ENCODE measurements around the gene CCDC148. TPM values are rescaled to one million over a fixed set of nuclear protein-coding genes. Genes with fewer than 3 reads are reported as not detected.
"Not testable (repeated sequence)": the region's sequence is repeated elsewhere in the genome, so short reads cannot be mapped to it uniquely, and the experiment has no call there.

Gene CCDC148
- total RNA-seq, 1 experiment from 2014 or later, result 0.11 TPM

GRCh38 chr2:158346032-158346431 lies 110.5 kb downstream of the CCDC148 start:
- Histone ChIP-seq H4K20me1 (ENCODE audit: low read length) (no peaks in the 10 kb centered on the region), H3K9me2 (replicated peaks; ENCODE audit: low read length) (no peaks in the 10 kb centered on the region), H3K4me2 (ENCODE audit: low read length) (no peak overlapping the region), H3K4me3 (ENCODE audit: low read length) (no peak overlapping the region), H3F3A (ENCODE audit: low read length, unreplicated experiment) (no peaks in the 10 kb centered on the region), H3K27me3 (ENCODE audit: low read length) (peaks cover 13% of the 10 kb centered on the region; the same call in 1 of the 2 replicates), H3K79me2 (ENCODE audit: low read length) (no peaks in the 10 kb centered on the region), H3K9ac (ENCODE audit: low read length) (no peak overlapping the region), H2AFZ (ENCODE audit: low read length) (no peak overlapping the region), H3K36me3 (ENCODE audit: low read depth, low read length) (no peaks in the 10 kb centered on the region), H3K9me3 (ENCODE audit: low read length) (no peaks in the 10 kb centered on the region), H3K27ac (ENCODE audit: low read length) (no peak overlapping the region), H3K4me1 (ENCODE audit: insufficient read depth, low read length) (no peaks in the 10 kb centered on the region)
- CTCF ChIA-PET, result no interaction called here
- POLR2A ChIA-PET (ENCODE audit: unreplicated experiment), result no interaction called here
- DNase-seq (no peak), ATAC-seq (no peak)
- intact Hi-C loops (cut with micrococcal nuclease), result no loop called here
- no TSS peak for BruUV-seq (replicated peaks)
- TF ChIP-seq EZH2 (IDR thresholded peaks at IDR 0.05; ENCODE audit: low read length, unreplicated experiment) (no peak), EZH2phosphoT487 (IDR thresholded peaks at IDR 0.05; ENCODE audit: borderline replicate concordance, low read length) (no peak)
- TF ChIP-seq, protein P1, sequence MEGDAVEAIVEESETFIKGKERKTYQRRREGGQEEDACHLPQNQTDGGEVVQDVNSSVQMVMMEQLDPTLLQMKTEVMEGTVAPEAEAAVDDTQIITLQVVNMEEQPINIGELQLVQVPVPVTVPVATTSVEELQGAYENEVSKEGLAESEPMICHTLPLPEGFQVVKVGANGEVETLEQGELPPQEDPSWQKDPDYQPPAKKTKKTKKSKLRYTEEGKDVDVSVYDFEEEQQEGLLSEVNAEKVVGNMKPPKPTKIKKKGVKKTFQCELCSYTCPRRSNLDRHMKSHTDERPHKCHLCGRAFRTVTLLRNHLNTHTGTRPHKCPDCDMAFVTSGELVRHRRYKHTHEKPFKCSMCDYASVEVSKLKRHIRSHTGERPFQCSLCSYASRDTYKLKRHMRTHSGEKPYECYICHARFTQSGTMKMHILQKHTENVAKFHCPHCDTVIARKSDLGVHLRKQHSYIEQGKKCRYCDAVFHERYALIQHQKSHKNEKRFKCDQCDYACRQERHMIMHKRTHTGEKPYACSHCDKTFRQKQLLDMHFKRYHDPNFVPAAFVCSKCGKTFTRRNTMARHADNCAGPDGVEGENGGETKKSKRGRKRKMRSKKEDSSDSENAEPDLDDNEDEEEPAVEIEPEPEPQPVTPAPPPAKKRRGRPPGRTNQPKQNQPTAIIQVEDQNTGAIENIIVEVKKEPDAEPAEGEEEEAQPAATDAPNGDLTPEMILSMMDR (conservative IDR thresholded peaks at IDR 0.05; ENCODE audit: low read depth, low read length), result no peak

GRCh38 chr2:158339513-158339912 lies 117.0 kb downstream of the CCDC148 start:
- intact Hi-C loops (cut with micrococcal nuclease), result no loop called here
- POLR2A ChIA-PET (ENCODE audit: unreplicated experiment), result no interaction called here
- H3K79me2 ChIP-seq (ENCODE audit: low read length), result no peaks in the 10 kb centered on the region
- no peaks in the 10 kb centered on the region for H3K4me1 ChIP-seq (ENCODE audit: insufficient read depth, low read length)
- H3F3A ChIP-seq (ENCODE audit: low read length, unreplicated experiment), result no peaks in the 10 kb centered on the region
- ATAC-seq (no peak), DNase-seq (no peak)
- H3K27me3 ChIP-seq (ENCODE audit: low read length), result no peaks in the 10 kb centered on the region
- no peak overlapping the region for H3K4me3 ChIP-seq (ENCODE audit: low read length)
- H4K20me1 ChIP-seq (ENCODE audit: low read length), result no peaks in the 10 kb centered on the region
- TF ChIP-seq EZH2 (IDR thresholded peaks at IDR 0.05; ENCODE audit: low read length, unreplicated experiment), result no peak
- no peak for TF ChIP-seq EZH2phosphoT487 (IDR thresholded peaks at IDR 0.05; ENCODE audit: borderline replicate concordance, low read length)
- TF ChIP-seq, protein P1 (conservative IDR thresholded peaks at IDR 0.05; ENCODE audit: low read depth, low read length), result no peak
- H3K9ac ChIP-seq (ENCODE audit: low read length), result no peak overlapping the region
- BruUV-seq (replicated peaks), result no TSS peak
- no peak overlapping the region for H2AFZ ChIP-seq (ENCODE audit: low read length)
- H3K36me3 ChIP-seq (ENCODE audit: low read depth, low read length), result no peaks in the 10 kb centered on the region
- CTCF ChIA-PET, result no interaction called here
- H3K9me3 ChIP-seq (ENCODE audit: low read length), result no peaks in the 10 kb centered on the region
- no peak overlapping the region for H3K27ac ChIP-seq (ENCODE audit: low read length)
- H3K4me2 ChIP-seq (ENCODE audit: low read length), result no peak overlapping the region
- no peaks in the 10 kb centered on the region for H3K9me2 ChIP-seq (replicated peaks; ENCODE audit: low read length)

GRCh38 chr2:158337018-158337417 lies 119.5 kb downstream of the CCDC148 start:
- Histone ChIP-seq H3K27ac (ENCODE audit: low read length) (no peak overlapping the region), H3K79me2 (ENCODE audit: low read length) (no peaks in the 10 kb centered on the region), H3K4me1 (ENCODE audit: insufficient read depth, low read length) (no peaks in the 10 kb centered on the region), H3K9me3 (ENCODE audit: low read length) (no peaks in the 10 kb centered on the region), H3K4me3 (ENCODE audit: low read length) (no peak overlapping the region), H4K20me1 (ENCODE audit: low read length) (no peaks in the 10 kb centered on the region), H2AFZ (ENCODE audit: low read length) (no peak overlapping the region), H3K27me3 (ENCODE audit: low read length) (no peaks in the 10 kb centered on the region), H3K9me2 (replicated peaks; ENCODE audit: low read length) (no peaks in the 10 kb centered on the region), H3F3A (ENCODE audit: low read length, unreplicated experiment) (no peaks in the 10 kb centered on the region), H3K9ac (ENCODE audit: low read length) (no peak overlapping the region), H3K4me2 (ENCODE audit: low read length) (no peak overlapping the region), H3K36me3 (ENCODE audit: low read depth, low read length) (no peaks in the 10 kb centered on the region)
- TF ChIP-seq EZH2phosphoT487 (IDR thresholded peaks at IDR 0.05; ENCODE audit: borderline replicate concordance, low read length) (no peak), EZH2 (IDR thresholded peaks at IDR 0.05; ENCODE audit: low read length, unreplicated experiment) (no peak)
- TF ChIP-seq, protein P1 (conservative IDR thresholded peaks at IDR 0.05; ENCODE audit: low read depth, low read length), result no peak
- no peak for DNase-seq
- no TSS peak for BruUV-seq (replicated peaks)
- ChIA-PET CTCF (no interaction called here), POLR2A (ENCODE audit: unreplicated experiment) (no interaction called here)
- intact Hi-C loops (cut with micrococcal nuclease), result no loop called here
- ATAC-seq, result no peak

- H3K27me3 ChIP-seq (ENCODE audit: low read length); intact Hi-C loops (cut with micrococcal nuclease); POLR2A ChIA-PET (ENCODE audit: unreplicated experiment); ATAC-seq; CTCF ChIA-PET; DNase-seq; H3K36me3 ChIP-seq (ENCODE audit: low read depth, low read length); H4K20me1 ChIP-seq (ENCODE audit: low read length); H3K27ac ChIP-seq (ENCODE audit: low read length); H3K4me3 ChIP-seq (ENCODE audit: low read length); H3K4me2 ChIP-seq (ENCODE audit: low read length); H3F3A ChIP-seq (ENCODE audit: low read length, unreplicated experiment); H3K9me3 ChIP-seq (ENCODE audit: low read length); BruUV-seq (replicated peaks); H3K9ac ChIP-seq (ENCODE audit: low read length); H3K79me2 ChIP-seq (ENCODE audit: low read length); H3K9me2 ChIP-seq (replicated peaks; ENCODE audit: low read length); H2AFZ ChIP-seq (ENCODE audit: low read length); H3K4me1 ChIP-seq (ENCODE audit: insufficient read depth, low read length): not testable (repeated sequence)
Observed at GRCh38 chr2:158331799-158332198, 124.8 kb downstream of the CCDC148 start.

All from PC-3 (cell line).